ENCODE data around the gene NFASC. TPM values are rescaled to one million over a fixed set of nuclear protein-coding genes. Genes with fewer than 3 reads are reported as not detected.

The NFASC gene
- total RNA-seq, 1 donor from 2014 or later: 0.17 TPM

DNA sequence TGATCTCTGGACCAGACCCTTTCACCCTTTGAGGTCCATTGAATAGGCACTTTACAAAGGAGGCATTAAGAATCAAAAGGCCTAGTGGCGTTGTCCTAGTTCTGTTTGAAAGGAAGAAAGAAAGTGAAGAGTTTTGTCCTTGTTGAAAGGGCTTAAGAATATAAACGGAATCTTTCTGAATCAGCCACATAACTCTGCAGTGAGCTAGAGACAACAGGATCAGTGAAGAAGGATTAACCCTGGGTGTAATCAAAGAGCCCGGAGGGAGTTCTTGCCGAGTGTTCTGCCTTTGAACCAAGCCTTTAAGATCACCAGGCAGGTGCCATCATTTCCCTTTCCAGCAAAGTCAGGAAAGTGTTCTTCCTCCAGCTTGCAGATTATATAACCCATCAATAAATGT, 117.5 kb downstream of the NFASC start:
- DNase-seq: no peak

DNA sequence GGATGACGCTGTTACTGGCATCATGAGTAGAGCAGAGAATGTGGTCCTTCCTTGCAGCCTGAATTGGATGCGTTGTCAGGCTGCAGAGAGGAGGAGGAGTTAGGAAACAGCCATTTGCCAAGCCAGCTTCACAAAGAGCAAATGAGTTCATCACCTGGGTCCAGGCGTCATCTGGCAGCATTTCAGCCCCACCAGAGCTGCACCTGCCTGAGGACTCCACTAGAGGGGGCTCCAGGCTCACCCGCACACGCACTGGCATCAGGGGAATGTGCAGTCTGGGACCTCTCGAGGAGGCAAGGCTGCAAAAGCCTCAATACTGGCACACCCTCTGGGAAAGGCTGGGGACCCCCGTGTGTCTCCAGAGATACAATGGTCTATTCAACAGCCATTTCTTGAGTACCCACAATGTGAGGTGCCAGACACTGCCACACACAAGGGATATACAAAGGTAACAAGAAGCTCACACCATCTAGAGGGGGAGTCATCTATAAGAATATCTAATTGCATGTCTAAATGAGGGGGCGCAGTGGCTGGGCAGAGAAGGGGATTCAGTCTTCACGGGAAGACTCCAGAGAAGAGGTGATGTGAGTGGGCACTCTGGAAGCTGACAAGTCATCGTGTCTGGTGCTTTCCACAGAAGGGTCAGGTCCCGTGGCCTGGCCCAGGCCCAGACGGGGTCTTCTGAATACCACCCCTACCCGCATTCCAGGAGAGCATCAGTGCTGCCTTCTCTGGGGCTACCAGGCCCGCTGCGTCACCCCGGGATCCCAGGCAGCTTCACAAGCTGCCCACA, 118.8 kb downstream of the NFASC start:
- peak; percentile 85 for DNase-seq

DNA sequence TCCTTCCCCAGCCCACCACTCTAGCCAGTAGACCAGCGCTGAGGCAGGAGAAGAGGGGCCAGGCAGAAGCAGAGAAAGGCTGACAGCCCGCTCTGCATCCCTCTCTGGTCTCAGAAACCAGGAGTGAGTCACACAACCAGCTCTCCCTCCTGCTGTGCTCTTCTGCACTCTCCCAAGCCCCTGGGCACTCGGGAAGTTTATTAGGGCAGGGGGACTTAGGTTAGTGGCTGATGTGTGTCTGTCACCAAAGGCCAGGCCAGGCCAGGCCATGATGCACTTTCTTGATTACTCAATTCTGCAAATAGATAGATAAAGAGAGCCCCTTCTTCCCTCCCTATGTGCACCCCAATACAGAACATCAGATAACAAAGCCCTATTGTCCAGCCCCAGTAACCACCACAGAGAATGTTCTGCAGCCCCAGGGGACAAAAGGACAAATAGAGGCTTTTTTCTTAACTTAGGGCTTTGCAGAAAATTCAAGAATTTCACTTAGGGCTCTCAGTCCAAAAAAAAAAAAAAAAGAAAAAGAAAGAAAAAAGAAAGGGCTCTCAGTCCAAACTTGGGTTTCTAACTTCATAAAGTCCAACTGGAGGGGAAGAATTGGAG, 119.5 kb downstream of the NFASC start:
- no peak for DNase-seq

DNA sequence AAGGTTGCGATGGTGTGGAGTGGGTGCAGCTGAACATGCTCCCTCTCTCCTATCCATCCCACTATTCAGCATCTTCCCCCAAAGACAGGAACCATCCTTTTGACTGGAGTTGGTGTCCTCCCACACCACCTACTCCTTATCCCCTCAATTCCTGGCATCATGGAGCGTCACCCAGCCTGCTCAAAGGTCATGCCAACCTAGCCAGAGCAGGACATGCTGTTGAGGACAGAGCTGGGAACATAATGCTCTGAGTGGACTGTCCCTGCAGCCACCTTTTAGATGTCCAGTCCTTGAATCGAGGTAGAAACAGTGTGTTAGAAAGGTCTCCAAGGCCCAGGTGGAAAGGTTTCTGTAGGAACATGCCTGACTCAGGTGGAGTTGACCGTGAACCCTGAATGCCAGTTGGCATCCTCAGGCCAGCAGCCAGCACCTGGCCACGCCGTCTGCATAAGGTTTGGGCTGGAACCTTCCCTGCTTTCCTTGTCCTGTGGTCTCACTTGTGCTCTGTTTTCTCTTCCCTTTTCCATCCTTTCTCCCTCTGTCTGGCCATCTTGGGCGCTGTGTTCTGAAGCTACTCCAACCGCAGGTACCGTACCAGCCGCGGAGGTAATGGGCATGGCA, 120.2 kb downstream of the NFASC start:
- no peak for DNase-seq

DNA sequence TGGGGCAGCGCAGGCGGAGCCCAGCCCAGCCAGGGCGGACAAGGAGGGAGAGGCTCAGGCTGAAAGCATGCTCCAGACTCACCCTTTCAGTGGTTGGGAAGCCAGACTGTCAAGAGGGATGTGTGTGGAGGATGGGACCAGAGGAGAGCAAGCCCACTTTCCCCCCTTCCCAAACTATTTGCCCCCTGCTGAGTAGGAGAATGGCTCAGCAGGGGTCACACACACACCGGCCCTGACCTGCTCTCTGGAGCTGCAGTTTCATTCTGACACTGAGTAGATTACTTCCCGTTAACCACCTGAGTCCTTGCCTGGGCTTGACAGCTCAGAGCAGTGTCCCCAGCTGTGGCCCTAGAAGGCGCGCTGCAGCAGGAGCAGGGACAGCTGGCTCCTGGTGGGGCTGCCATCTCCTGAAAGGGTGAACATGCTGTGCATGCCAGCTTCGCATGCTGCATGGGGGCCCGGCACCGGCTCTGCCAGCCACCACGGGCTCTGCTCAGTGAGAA, 120.7 kb downstream of the NFASC start:
- no peak for DNase-seq

DNA sequence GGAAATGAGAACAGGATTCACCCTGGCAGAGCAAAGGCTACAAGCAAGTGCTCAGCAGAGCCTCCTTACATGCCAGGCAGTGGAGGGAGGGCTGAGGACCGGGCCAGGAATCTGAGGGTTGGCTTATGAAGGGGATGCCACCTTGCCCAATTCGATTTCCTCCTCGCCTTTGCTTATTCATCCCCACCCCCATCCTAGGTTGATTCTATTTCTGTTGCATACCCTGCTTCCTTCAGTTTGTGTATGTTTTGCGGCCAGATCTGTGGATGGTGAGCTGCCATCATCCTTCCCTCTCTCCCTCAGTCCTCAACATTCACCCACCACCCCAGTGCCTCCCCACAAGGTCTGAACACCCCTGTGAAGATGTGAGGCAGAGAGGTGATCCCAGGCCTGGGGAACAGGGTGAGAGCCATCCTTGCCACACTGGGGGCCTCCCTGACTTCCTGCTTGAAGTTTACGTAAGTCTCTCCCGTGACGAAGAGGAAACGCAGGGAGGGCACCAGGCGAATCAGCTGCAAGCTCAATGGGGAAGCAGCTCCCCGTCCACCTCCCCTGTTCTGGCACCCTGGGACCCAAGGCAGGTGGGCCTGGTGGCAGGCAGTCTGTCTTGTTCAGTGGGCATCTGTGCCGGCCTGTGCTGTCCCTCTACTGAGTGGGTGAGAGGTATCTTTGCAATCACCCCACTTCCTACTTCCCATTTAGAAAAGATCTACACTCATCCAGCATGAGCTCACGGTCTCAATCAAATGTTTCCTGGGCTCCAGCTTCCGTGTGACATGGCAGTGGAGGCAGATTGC, 121.7 kb downstream of the NFASC start:
- no peak for DNase-seq

DNA sequence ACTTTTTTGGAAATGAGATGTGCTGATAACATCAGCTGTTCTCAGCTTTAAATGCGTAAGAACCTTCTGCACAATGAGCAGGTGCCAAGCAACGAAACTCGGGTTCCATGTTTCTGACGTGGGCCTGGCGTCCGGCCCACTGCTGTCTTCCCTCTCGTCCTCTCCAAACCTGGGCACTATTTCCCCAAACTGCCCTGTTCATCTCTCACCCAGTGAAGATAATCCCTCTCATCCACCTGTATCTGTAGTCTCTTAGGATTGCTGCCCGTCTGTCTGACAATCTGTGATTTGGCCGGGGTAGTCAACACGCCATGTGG, 122.3 kb downstream of the NFASC start:
- DNase-seq: no peak

DNA sequence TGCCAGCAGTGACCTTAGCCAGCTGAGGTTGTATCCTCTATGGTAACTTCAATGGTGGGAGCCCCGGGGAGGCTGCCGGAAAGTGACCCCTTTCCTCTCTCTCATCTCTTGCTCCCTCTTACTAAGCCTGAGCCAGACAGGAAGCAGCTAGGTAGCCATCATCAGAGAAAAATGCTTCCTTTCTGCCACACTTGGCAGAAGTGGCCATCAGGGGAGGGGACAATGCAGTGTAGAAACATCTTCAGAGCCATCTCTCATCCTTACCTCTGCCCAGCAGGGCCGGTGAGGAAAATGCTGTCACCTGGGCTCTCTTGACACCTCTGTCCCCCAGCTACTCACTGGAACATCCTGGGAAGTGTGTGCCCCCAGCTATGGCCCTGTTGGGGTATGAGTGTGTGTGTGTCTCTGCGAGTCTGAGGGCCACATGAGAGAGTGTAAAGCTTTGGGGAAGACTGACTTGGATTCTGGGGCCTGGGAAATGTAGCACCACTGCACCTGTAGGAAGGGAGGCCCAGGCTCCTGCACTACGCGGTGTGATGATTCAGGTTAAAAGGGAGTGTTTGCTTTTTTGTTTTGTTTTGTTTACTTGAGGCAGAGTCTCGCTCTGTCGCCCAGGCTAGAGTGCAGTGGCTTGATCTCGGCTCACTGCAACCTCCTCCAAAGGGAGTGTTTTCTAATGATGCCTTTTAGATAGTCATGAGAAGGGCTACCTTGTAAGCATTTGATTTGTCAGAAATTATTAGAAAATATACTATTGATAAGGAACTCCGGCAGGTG, 123.6 kb downstream of the NFASC start:
- DNase-seq: no peak

DNA sequence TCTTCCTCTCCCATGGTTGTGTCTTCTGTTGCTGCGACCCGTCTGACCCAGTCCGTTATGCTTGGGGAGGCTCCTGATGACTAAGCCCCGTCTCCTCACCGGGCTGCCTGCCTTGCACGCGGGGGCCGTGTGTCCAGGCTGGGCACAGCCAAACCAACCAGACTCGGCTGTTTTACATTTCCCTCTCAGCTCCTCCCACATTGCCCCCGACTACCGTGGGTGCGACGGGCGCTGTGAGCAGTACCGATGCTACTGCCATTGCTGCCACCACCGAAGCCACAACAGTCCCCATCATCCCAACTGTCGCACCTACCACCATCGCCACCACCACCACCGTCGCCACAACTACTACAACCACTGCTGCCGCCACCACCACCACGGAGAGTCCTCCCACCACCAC, 126.3 kb downstream of the NFASC start:
- DNase-seq: no peak

DNA sequence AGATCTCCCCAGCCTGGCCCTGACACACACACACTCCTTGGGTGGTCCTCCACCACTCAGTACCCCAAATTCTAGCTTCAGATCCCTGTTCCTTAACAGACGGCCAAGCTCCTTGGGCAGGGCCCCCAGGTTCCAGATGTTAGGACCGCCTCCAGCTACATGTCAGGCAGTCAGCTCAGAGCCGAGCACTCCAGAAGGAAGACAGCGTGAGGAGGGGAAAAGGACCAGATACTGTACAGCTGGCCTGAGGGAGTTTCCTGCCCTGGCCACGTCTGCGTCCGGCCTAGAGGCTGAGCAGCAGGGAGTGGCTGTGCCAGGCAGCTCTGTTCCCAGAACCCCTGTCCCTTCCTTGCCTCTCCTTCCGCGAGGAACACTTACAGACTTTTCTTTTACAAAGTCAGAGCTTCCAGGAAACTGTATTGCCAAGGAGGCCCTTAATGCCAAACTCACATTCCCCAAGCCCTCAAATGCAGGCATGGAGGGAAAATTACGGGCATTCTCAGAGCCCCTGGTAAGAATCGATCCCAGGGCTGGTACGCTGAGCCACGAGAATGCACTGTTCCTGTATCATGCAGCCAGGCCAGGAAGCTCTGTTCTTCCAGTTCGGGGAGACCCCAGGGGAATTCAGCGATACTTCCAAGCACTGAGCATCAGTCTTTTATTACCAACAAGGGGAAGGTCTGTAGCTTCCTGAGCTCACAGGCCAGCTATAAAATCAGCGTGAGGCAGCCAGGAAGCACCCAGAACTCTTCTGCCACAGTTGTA, 127.1 kb downstream of the NFASC start:
- no peak for DNase-seq

DNA sequence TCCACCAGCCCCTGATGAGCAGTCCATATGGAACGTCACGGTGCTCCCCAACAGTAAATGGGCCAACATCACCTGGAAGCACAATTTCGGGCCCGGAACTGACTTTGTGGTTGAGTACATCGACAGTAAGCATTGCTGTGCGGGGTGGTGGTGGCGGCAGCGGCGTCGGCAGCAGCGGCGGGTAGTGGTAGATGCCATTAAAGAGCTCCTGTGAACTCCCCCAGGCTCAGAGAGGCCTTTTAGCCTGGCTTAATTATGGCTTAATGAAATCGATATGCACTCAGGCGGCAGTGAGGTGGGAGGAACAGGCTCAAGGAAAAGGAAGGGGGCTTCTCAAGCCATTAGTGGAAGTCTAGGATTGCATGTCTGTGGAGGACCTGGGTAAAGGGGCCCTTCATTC, 130.5 kb downstream of the NFASC start:
- no peak for DNase-seq

DNA sequence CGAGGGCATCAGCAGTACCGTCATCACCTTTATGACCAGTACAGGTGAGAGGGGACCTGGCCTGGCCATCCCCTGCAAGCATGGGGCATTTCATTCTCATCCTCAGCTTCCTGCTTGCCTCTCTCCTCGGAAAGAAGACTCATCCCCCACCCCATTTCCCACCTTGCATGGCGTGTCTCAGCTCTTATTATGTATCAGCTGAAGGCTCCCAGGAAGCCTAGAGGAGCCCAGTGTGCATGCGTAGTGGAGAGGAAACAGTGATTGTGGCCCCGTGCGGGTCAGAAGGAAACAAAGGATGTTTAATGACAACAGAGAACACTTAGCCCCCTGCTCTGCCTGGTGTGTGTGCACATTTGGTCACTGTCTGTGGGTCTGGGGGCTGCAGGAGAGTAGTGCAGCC, 132.0 kb downstream of the NFASC start:
- no peak for DNase-seq

DNA sequence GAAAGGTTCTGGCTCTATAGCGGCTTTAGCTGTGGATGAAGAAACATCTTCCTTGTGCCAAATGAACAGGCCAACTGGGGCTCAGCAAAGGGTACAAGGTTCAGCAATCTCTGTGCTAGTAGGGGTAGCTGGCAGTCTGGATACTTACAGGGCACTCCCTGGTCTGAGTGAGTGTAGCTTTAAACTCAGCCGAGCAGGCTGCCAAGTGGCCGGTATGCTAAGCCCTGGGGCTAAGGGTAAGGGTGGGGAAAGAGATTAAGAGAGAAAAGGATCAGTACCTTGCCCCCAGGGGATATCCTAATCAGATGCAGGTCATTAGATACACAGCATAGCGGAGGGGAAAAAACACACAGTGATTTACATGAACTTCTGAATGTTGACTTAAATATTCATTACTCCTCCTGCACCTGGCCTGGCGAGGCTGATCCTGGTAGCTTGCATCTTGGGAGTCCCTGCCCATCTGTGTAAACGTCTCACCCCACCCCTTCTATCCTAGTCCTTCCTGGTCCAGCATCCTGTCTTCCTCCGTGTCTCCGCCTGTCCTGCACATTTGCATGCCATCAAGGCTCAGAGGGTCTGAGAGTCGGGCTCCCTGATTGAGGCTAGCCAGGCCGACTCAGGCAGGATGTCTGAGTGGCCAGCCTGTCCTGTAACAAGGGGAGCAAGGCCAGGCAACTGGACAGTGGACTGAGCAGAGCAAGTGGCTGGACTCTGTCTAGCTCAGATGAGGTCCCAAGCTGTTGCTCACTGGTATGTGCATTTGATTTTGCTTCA, 132.9 kb downstream of the NFASC start:
- DNase-seq: no peak

DNA sequence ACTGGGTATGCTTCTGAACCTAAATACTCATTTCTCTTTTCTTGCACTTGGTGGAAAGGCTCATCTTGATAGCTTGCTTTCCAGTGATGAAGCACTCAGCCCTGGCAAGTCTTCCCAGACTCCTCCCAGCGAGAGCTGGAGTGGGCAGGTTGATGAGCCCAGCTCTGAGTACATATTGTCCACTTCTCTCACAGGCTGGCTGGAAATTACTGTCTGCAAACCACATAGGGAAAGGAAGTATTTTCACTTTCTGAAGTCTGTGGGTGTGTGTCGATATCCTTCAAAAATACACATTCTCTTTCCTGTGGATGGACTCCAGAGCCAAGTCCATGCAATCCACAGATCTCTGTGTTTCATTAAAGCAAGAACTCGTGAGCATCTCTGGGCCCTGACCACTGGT, 133.7 kb downstream of the NFASC start:
- no peak for DNase-seq

DNA sequence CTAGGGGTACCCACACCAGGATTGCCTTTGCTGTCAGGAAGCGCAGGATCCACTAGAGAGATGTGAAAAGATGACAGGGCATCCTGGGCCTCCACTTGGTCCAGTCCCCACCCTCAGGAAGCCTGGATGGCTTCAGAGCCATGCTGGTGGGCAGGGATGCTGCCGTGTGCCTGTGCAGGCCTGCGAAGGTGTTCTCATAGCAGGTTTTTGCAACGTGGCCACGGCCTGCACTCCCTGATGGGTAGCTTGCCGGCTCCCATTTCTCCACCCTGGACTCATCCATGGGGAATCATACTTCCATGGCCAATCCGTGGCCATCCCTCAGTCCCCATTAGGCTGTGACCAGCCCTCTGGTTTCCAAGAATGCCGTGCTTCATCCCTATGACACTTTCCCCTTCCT, 138.2 kb downstream of the NFASC start:
- no peak for DNase-seq

DNA sequence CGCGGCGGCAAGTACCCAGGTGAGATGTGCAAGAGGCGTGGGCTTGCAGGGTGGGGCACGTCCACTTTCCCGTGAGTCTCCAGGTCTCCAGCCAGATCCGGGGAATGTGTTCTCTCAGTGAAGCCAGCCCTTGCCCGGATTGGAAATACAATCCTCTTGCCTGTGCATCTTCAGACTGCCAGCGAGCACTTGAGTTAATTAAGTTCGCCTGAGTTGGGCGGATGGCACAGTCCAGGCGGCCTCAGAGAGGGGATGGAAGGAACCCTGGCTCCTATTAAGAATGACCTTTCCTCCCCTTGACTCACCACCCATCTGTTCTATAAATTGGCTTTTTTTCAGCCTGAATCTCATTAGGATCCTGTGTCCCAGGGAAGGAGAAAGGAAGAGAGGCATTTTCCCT, 139.0 kb downstream of the NFASC start:
- no peak for DNase-seq

DNA sequence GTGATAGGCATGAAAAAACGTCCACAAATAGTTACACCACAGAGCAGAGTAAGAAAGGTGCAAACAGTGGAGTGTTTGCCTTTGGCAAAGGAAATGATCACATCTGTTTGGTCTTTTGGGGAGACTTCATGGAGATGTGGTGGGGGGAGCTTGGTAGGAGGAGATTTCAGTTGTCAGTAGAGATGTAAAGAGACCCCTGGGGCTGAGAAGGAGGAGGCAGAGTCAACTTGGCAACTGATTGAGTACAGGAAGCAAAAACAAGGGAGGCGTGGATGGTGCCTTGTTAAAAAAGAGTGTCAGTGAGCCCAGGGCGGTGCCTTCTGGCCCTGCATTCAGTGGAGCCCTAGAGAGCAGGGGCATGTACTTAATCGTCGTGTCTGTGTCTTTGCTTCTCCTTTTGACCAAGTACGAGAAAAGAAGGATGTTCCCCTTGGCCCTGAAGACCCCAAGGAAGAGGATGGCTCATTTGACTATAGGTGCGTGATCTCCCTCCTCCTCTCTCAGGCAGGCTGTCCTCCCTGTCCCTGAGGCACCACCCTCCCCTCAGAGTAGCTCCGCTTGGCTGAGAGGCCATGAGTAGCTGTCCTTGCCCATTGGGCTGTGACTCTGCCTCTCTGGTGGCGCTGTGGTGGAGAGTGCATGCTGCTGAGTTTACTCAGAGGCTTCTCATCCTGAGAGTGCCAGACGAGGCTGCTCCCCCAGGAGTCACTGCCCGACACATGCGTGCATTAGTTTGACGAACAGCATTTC, 141.9 kb downstream of the NFASC start:
- no peak for DNase-seq

DNA sequence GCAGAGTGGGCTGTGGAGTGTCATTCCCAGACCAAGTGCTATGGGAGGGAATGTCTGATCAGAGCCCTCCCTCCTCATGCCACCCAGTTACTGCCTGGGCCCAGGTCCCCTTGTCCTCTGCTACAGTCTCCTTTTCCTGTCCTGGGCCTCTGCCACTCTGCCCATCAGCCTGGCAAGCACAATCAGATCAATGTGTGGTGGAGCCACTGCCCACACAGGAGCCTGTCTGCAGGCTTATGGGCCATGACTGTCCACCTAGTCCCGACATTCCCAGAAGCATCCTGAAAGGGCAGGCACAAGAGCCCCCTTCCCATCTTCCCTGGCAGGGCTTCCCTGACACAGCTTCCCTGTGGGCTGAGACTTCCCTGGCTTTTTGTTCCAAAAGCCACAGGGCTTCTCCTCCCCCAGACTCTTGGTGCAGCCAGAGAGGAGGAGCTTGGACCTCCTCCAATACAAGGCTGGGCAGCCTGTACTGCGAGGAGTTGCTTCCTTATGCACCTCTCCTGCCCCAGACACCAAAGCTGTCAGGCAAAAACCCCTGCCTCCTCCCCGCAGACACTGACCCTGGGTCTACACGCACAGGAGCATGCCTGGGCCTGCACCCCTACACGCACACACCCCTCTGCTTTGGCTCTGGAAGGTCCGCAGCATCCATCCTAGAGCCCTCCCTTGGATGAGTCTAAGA, 143.2 kb downstream of the NFASC start:
- no peak for DNase-seq

DNA sequence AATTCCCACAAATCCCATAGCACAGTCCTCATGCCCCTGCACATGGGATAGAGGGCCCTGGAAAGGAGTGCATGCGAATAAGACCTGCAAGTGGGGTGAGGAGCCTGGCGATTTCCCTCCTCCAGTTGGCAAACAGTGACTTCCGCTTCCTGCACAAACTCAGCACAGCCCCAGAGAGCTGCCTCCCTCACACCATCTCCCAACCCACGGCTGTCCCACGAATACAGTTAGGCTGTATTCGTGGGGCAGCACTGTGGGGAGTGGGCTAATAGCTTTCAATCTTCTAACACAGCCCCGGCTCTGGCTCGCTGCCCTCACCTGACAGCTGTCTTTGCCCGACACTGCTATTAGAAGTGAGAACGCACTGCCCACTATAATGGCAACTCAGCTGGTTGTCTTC, 144.1 kb downstream of the NFASC start:
- DNase-seq: no peak

DNA sequence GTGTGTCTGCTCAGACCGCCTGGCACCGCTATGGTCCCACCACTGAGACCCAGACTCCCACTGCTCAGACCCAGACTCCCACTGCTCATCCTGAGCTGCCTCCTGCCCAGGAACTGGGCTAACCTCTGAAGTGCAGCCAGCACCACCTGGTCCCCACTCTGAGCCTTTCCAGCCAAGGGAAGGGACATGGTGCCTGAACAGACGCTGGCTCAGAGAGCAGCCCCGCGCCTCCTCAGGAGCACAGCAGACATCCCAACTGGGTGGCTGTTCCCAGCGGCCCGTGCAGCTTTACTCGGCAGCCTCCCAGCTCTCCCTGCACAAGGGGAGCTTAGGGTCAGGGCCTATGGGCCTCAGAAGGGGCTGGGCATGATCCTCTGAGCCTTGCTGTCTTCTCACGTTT, 144.6 kb downstream of the NFASC start:
- DNase-seq: no peak
